Activated T-cell treated with anti-CD3 and anti-CD28 coated beads, Interleukin-2, amount 50 U/mL, for 4 hours (primary cell): ENCODE data around the gene RAPGEF2. TPM values are rescaled to one million over a fixed set of nuclear protein-coding genes. Genes with fewer than 3 reads are reported as not detected.
A peak's percentile ranks its signal among the peaks of the same experiment; 100 is the strongest.
"Not testable (repeated sequence)": the region's sequence is repeated elsewhere in the genome, so short reads cannot be mapped to it uniquely, and the experiment has no call there.

Experiments used
- ATAC-seq, 2 donors: fragments of 200-7000 bp; cut with Tn5 transposase; one replicate each; pipeline ENCODE4 v1.10.0; 2021
- DNase-seq: peaks from one replicate; pipeline ENCODE4 v3.0.0-alpha.2; 2020
- H3K27me3 Mint-ChIP-seq: one replicate; pipeline ENCODE4 v1.8.0; 2021; ENCODE audit warnings: low read depth, mixed read lengths
- H3K36me3 Mint-ChIP-seq: one replicate; pipeline ENCODE4 v1.8.0; 2022; ENCODE audit warnings: mixed read lengths; ENCODE audit not compliant: insufficient read depth
- H3K4me1 Mint-ChIP-seq: one replicate; pipeline ENCODE4 v1.8.0; 2021; ENCODE audit warnings: low read depth, mixed read lengths
- H3K4me3 Mint-ChIP-seq: one replicate; pipeline ENCODE4 v1.8.0; 2021; ENCODE audit warnings: mild to moderate bottlenecking, moderate library complexity, mixed read lengths
- H3K9me3 Mint-ChIP-seq: one replicate; pipeline ENCODE4 v1.8.0; 2021; ENCODE audit warnings: mixed read lengths
- total RNA-seq, 3 donors: library from RNA; stranded (reverse); gene quantifications; one replicate each; pipeline ENCODE4 v1.2.1, GENCODE V29; 2021

RAPGEF2 gene
- total RNA-seq, 3 donors from 2014 or later = 47.8 to 50.0 (median 49.3) TPM

GRCh38 chr4:159107203-159107925, 4.5 kb downstream of the RAPGEF2 start:
- peak in 1 of 2 donors; percentile 8 for ATAC-seq
- Mint-ChIP-seq H3K9me3 (no peaks in the 10 kb centered on the region), H3K4me1 (peaks cover 53% of the 10 kb centered on the region), H3K27me3 (no peaks in the 10 kb centered on the region), H3K36me3 (peaks cover 9% of the 10 kb centered on the region), H3K4me3 (peak overlapping the region; percentile 68)
- no peak for DNase-seq

DNA sequence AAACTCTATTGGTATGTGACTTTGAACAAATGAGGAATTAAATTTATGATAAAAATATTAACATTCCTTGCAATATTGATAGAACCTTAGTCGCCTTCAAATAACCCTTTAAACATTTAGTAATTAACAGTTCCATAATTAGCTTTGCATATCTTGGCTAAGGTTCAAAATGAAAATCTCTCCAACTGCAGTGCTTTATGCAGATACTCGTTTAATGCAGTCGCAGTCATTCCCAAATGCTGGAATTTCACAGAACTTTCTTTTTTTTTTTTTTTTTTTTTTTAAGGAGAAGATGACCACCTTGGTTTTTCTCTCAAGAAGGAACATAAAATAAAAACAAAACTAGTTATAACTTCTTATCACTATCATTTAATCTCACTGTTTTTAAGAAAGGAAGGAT, 5.2 kb downstream of the RAPGEF2 start:
- Mint-ChIP-seq H3K36me3 (peaks cover 9% of the 10 kb centered on the region), H3K9me3 (no peaks in the 10 kb centered on the region), H3K27me3 (no peaks in the 10 kb centered on the region), H3K4me1 (peaks cover 53% of the 10 kb centered on the region), H3K4me3 (no peak overlapping the region)
- no peak for ATAC-seq
- DNase-seq = no peak

GRCh38 chr4:159110961-159111360, 8.1 kb downstream of the RAPGEF2 start:
- Mint-ChIP-seq H3K4me3 (no peak overlapping the region), H3K36me3 (peaks cover 5% of the 10 kb centered on the region), H3K9me3 (no peaks in the 10 kb centered on the region), H3K27me3 (no peaks in the 10 kb centered on the region), H3K4me1 (peaks cover 43% of the 10 kb centered on the region)
- ATAC-seq = no peak
- DNase-seq = no peak

GRCh38 chr4:159111416-159111815, 8.5 kb downstream of the RAPGEF2 start:
- ATAC-seq (no peak), DNase-seq (no peak)
- Mint-ChIP-seq H3K4me3 (no peak overlapping the region), H3K27me3 (no peaks in the 10 kb centered on the region), H3K36me3 (peaks cover 4% of the 10 kb centered on the region), H3K4me1 (peaks cover 46% of the 10 kb centered on the region), H3K9me3 (no peaks in the 10 kb centered on the region)

DNA sequence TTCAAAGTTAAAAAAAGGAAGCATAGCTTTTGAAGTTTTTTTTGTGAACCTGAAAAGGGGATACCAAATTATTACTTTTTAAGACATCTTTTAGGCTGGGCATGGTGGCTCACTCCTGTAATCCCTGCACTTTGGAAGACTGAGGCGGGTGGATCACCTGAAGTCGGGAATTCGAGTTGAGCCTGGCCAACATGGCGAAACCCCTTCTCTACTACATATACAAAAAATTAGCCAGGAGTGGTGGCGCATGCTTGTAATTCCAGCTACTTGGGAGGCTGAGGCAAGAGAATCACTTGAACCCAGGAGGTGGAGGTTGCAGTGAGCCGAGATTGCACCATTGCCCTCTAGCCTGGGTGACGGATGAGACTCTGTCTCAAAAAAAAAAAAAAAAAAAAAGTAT, 10.5 kb downstream of the RAPGEF2 start:
- DNase-seq, H3K4me3 Mint-ChIP-seq, H3K9me3 Mint-ChIP-seq, H3K36me3 Mint-ChIP-seq, H3K27me3 Mint-ChIP-seq, ATAC-seq: not testable (repeated sequence)
- peaks cover 48% of the 10 kb centered on the region for H3K4me1 Mint-ChIP-seq

GRCh38 chr4:159116098-159116497, 13.2 kb downstream of the RAPGEF2 start:
- not testable (repeated sequence) for H3K4me3 Mint-ChIP-seq
- peaks cover 33% of the 10 kb centered on the region for H3K4me1 Mint-ChIP-seq

DNA sequence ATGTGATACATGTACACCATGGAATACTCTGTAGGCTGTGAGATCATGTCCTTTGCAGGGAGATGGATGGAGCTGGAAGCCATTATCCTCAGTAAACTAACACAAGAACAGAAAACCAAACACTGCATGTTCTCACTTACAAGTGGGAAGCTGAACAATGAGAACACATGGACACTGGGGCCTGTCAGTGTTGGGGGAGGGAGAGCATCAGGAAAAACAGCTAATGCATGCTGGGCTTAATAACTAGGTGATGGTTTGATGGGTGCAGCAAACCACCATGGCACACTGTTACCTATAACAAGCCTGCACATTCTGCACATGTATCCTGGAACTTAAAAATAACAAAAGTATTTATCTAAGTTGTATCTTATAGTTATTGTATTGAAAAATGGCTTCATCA, 13.8 kb downstream of the RAPGEF2 start:
- H3K9me3 Mint-ChIP-seq, H3K27me3 Mint-ChIP-seq: not testable (repeated sequence)

More at GRCh38 chr4:159116098-159116497, 13.2 kb downstream of the RAPGEF2 start:
- H3K9me3 Mint-ChIP-seq, ATAC-seq, DNase-seq, H3K27me3 Mint-ChIP-seq, H3K36me3 Mint-ChIP-seq: not testable (repeated sequence)

DNA sequence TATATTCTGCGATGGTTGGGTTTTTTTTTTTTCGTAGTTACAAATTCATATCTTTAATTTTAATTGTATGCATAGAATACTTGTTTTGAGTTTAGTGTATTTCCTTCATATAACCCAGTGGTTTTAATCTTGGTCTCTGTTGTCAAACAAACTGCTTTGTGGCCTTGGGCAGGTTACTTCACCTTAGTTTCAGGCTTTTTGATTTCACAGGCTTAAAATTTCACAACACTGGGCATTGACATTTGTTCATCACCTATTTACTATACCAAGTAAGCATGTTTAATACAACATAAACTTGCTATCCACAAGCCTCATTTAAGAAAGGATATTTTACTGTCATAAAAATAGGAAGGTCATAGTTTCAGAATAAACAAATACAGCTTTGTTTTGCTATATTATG, 14.7 kb downstream of the RAPGEF2 start:
- H3K9me3 Mint-ChIP-seq = no peaks in the 10 kb centered on the region
- peaks cover 4% of the 10 kb centered on the region for H3K36me3 Mint-ChIP-seq
- no peaks in the 10 kb centered on the region for H3K27me3 Mint-ChIP-seq

More for the DNA sequence above, 13.8 kb downstream of the RAPGEF2 start:
- H3K36me3 Mint-ChIP-seq, DNase-seq, ATAC-seq, H3K4me3 Mint-ChIP-seq: not testable (repeated sequence)
- peaks cover 30% of the 10 kb centered on the region for H3K4me1 Mint-ChIP-seq

DNA sequence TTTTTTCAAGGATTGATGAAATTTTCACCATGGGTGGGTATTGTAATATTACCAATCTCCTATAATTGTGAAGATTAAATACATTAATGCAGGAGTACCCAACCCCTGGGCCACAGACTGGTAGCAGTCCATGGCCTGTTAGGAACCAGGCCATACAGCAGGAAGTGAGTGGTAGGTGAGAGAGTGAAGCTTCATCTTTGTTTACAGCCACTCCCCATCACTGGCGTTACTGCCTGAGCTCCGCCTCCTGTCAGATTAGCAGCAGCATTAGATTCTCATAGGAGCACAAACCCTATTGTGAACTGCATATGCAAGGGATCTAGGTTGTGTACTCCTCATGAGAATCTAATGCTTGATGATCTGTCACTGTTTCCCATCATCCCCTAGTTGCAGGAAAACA, 15.1 kb downstream of the RAPGEF2 start:
- peak in 1 of 2 donors; percentile 46 for ATAC-seq
- no peaks in the 10 kb centered on the region for H3K9me3 Mint-ChIP-seq
- H3K27me3 Mint-ChIP-seq = no peaks in the 10 kb centered on the region
- H3K4me1 Mint-ChIP-seq = peaks cover 28% of the 10 kb centered on the region
- peaks cover 4% of the 10 kb centered on the region for H3K36me3 Mint-ChIP-seq
- DNase-seq = no peak
- no peak overlapping the region for H3K4me3 Mint-ChIP-seq

More for the DNA sequence above, 14.7 kb downstream of the RAPGEF2 start:
- no peak overlapping the region for H3K4me3 Mint-ChIP-seq
- peaks cover 28% of the 10 kb centered on the region for H3K4me1 Mint-ChIP-seq
- ATAC-seq (no peak), DNase-seq (no peak)

GRCh38 chr4:159121371-159121770, 18.5 kb downstream of the RAPGEF2 start:
- H3K4me3 Mint-ChIP-seq = no peak overlapping the region
- H3K27me3 Mint-ChIP-seq = no peaks in the 10 kb centered on the region
- ATAC-seq (no peak), DNase-seq (no peak)
- H3K9me3 Mint-ChIP-seq = no peaks in the 10 kb centered on the region
- H3K36me3 Mint-ChIP-seq = peaks cover 1% of the 10 kb centered on the region
- peaks cover 27% of the 10 kb centered on the region for H3K4me1 Mint-ChIP-seq

DNA sequence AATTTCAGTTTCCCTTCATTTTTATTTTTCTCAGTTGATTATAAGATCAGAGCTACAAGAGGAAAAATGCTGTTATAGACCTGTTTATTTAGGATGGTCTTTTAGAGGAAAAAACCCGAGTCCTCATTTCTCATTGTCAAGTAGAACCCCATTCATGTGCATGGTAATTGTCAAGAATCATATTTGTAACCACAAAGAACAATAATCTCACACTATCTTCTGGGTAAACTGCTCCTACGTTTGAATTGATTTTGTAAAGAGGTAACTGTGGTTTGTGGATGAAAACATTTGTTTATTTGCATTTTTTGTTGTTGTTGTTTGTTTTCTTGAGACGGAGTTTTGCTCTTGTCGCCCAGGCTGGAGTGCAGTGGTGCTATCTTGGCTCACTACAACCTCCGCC, 23.8 kb downstream of the RAPGEF2 start:
- no peak for ATAC-seq

DNA sequence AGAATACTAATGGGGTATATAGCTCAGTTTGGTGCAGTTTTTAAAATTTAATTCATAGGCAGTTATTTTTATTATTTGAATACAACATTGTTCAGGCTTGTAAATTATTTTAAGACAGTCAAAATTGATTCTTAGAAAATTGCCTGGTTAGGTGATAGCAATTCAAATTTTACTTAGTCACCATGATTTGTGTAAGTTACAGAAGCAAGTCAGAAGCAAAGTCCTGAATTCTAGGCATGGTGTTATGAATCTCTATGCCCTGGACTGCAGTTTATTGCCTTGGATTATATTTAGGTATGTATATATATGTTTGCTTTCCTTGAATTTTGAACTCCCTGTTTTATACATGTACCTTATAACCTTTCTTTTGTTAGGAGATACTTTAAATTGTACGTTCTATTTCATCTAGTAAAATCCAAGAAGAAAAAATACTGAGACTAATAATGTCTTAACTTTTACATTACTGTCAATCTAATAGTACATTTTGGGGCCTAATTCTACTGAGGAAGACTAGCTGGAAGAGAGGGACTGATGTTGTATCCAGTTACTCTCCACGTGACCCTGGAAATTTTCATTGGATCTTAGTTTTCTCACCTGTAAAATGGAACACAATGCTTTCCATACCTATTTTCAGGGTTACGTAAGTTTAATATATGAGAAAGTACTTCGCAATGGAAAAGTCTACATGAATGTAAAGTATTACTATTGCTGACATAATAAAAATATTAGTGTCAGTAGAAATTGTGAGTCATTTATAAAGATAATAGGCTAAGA, 25.1 kb downstream of the RAPGEF2 start:
- Mint-ChIP-seq H3K4me1 (peaks cover 35% of the 10 kb centered on the region), H3K4me3 (no peak overlapping the region), H3K9me3 (no peaks in the 10 kb centered on the region), H3K27me3 (no peaks in the 10 kb centered on the region), H3K36me3 (peaks cover 3% of the 10 kb centered on the region)
- ATAC-seq (no peak), DNase-seq (no peak)

More for the DNA sequence above, 23.8 kb downstream of the RAPGEF2 start:
- peaks cover 29% of the 10 kb centered on the region for H3K4me1 Mint-ChIP-seq
- no peaks in the 10 kb centered on the region for H3K27me3 Mint-ChIP-seq
- H3K36me3 Mint-ChIP-seq = peaks cover 3% of the 10 kb centered on the region
- no peaks in the 10 kb centered on the region for H3K9me3 Mint-ChIP-seq
- no peak overlapping the region for H3K4me3 Mint-ChIP-seq
- DNase-seq = no peak

- ATAC-seq (no peak), DNase-seq (no peak)
- no peak overlapping the region for H3K4me3 Mint-ChIP-seq
- H3K36me3 Mint-ChIP-seq = peaks cover 7% of the 10 kb centered on the region
- H3K9me3 Mint-ChIP-seq = no peaks in the 10 kb centered on the region
- no peaks in the 10 kb centered on the region for H3K27me3 Mint-ChIP-seq
- H3K4me1 Mint-ChIP-seq = peaks cover 37% of the 10 kb centered on the region
Measured at GRCh38 chr4:159129814-159130550, 27.1 kb downstream of the RAPGEF2 start.

DNA sequence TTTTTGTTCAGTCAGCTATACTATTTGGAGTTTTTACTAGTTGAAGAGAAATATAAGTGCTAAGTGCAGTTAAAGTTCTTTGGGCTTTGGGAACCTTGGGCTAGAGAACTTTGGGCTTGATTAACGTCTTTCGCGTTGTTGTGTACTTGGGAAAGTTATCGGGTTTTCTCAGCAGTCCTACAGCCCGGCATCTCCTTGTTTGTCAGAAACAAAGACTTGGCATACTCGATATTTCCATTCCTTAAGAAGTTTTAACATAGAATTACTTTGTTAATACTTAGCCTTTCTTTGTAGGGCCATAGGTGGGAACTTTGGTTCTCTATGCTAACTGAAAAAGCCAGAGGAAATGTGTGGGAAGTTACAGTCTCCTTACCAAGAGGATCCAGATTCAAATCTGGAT, 28.7 kb downstream of the RAPGEF2 start:
- Mint-ChIP-seq H3K4me3 (no peak overlapping the region), H3K27me3 (no peaks in the 10 kb centered on the region), H3K4me1 (peaks cover 31% of the 10 kb centered on the region), H3K36me3 (peaks cover 7% of the 10 kb centered on the region), H3K9me3 (no peaks in the 10 kb centered on the region)
- DNase-seq (no peak), ATAC-seq (no peak)
